ENCODE results near the gene WWOX.

Gene WWOX

DNA sequence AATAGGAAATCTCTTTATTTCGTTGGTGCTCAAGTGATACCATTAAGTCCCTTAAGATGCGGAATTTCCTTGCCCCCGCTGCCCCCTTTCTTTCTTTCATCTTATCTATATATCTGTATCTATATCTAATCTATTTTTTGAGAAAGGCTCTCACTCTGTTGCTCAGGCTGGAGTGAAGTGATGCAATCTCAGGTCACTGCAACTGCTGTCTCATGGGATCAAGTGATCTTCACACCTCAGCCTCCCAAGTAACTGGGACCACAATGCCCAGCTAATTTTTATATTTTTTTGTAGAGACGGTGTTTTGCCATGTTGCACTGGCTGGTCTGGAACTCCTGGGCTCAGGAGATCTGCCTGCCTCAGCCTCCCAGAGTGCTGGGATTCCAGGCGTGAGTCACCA, 693.5 kb downstream of the WWOX start:
- peaks cover 10% of the 10 kb centered on the region for H3K4me1 Mint-ChIP-seq
- H3K4me3 Mint-ChIP-seq: no peak overlapping the region

DNA sequence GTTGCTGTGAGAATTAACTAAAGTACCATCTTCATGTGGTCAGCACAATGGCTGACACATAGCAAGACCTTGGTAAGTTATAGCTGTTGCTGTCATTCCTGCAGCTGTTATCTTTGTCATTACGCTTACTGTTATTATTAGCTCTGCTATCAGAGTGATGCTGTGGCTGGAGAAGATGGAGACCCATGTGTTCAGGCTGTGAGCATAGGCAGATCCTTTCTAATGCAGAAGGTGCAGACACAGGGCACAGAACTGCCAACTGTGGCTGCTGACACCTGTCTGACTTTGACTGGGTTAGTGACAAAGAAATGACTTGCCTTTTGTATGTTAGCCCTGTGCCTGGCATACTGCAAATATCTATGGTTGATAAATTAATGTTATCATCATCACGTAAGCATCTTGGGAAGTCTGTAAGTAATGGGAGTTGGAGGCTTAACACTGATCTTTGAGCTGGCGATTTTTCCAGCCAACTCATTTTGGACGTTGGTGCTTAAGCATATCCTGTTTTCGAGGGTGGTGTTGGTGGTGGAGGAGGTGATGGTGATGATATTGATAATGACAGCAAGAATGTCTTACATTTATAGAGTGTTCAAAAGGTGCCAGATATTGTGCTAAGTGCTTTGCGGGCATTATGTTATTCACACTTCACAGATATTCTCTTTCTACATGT, 695.3 kb downstream of the WWOX start:
- no peak for DNase-seq
- Mint-ChIP-seq H3K4me3 (no peak overlapping the region), H3K27ac (peak overlapping the region in 1 of 2 donors; percentile 55)

More for the DNA sequence above, 693.5 kb downstream of the WWOX start:
- H3K27me3 Mint-ChIP-seq: no peaks in the 10 kb centered on the region
- ATAC-seq (no peak), DNase-seq (no peak)
- peak overlapping the region in 1 of 2 donors; percentile 83 for H3K27ac Mint-ChIP-seq
- no peaks in the 10 kb centered on the region for H3K9me3 Mint-ChIP-seq

DNA sequence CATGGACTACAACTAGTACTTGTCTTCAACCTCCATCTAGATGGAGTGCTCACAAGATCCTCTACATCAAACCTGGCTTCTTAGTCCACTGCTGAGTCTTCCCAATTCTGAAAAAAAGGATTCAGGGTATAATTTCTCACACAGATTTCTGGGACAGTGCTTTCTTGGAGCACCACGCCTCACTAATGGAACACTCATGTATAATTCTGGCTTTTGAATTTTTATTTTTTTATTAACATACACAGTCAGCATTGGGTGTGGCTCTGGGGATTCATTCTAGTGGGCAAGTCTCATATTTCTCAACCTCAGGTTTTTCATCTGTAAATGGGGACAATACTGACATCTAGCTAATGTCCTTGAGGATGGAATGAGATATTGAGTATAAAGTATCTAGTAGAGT, 696.0 kb downstream of the WWOX start:
- peaks cover 7% of the 10 kb centered on the region for H3K4me1 Mint-ChIP-seq
- no peak for ATAC-seq
- H3K27me3 Mint-ChIP-seq: no peaks in the 10 kb centered on the region
- DNase-seq: no peak
- H3K9me3 Mint-ChIP-seq: no peaks in the 10 kb centered on the region
- no peak overlapping the region for H3K4me3 Mint-ChIP-seq
- H3K27ac Mint-ChIP-seq: no peak overlapping the region

More for the DNA sequence above, 695.3 kb downstream of the WWOX start:
- no peak for ATAC-seq
- H3K27me3 Mint-ChIP-seq: no peaks in the 10 kb centered on the region
- H3K9me3 Mint-ChIP-seq: no peaks in the 10 kb centered on the region
- peaks cover 10% of the 10 kb centered on the region for H3K4me1 Mint-ChIP-seq

DNA sequence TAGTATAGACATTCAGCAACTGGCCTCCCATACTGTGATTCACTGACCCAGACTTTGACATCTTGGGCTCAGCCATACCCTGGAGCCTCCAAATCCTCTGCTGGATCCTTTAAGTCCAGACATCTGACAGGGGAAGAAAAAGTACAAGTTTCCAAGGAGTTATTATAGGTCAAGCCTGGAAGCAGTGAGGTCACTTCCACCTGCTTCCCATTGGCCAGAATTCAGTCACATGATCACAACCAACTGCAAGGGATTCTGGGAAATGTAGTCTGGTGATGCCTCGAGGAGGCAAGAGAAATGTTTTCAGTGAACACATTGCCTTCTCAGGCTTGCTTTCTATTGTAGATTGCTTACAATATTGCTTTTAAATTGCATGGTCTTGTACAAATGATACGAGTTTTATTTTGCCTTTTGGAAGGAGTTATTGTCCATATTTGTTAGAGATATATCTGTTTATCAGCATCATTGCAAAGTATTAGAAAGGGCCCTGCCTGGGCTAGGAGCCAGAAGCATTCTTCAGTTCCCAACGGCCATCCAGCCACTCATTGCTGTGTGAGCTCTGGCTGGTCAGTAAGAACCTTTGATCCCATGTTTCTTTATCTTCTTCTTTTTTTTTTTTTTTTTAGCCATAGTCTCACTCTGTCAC, 696.9 kb downstream of the WWOX start:
- ATAC-seq: no peak
- Mint-ChIP-seq H3K4me1 (no peaks in the 10 kb centered on the region), H3K9me3 (no peaks in the 10 kb centered on the region), H3K27me3 (no peaks in the 10 kb centered on the region), H3K4me3 (no peak overlapping the region), H3K27ac (no peak overlapping the region)
- no peak for DNase-seq

DNA sequence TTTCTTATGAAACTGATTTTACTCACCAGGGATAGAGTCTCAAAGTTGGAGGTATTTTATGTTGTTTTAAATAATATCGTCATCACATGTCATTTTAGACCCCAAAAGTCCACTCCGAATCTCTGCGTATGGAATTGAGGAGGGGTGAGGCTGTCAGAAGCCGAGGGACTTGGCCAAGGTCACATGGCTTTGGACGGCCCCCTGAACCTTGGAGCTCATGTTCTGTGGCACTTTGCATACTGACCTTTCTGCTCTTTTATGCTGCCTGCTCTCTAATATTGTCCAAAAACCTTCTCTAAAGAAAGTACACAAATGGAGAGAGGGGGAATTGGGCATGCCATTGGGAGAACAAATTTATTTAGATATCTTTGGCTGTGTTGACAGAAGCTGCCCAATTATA, 700.0 kb downstream of the WWOX start:
- no peaks in the 10 kb centered on the region for H3K9me3 Mint-ChIP-seq
- no peak overlapping the region for H3K4me3 Mint-ChIP-seq
- no peak overlapping the region for H3K27ac Mint-ChIP-seq
- ATAC-seq (no peak), DNase-seq (no peak)
- H3K4me1 Mint-ChIP-seq: no peaks in the 10 kb centered on the region
- no peaks in the 10 kb centered on the region for H3K27me3 Mint-ChIP-seq

DNA sequence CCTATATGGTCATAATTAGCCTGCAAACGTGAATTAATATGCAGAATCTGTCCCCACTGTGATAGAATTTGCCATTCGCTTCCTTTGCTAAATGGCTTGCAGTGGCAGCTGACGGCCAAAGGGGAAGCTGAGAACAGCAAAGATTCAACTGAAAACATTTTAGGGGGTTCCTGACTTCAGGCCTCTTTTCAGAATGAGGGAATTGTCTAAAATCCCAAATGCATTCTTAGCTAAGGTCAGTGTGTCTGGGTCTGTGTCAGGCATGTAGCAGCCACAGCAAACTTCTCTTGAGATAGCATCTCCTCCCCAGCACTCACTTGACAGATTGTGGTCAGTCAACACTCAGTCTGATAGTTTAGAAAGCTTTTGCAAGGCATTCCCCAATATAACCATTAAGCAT, 701.1 kb downstream of the WWOX start:
- no peaks in the 10 kb centered on the region for H3K27me3 Mint-ChIP-seq
- DNase-seq (no peak), ATAC-seq (no peak)
- H3K4me1 Mint-ChIP-seq: no peaks in the 10 kb centered on the region
- H3K9me3 Mint-ChIP-seq: peaks cover 0 to 3% of the 10 kb centered on the region in 2 donors
- H3K4me3 Mint-ChIP-seq: no peak overlapping the region
- H3K27ac Mint-ChIP-seq: no peak overlapping the region

DNA sequence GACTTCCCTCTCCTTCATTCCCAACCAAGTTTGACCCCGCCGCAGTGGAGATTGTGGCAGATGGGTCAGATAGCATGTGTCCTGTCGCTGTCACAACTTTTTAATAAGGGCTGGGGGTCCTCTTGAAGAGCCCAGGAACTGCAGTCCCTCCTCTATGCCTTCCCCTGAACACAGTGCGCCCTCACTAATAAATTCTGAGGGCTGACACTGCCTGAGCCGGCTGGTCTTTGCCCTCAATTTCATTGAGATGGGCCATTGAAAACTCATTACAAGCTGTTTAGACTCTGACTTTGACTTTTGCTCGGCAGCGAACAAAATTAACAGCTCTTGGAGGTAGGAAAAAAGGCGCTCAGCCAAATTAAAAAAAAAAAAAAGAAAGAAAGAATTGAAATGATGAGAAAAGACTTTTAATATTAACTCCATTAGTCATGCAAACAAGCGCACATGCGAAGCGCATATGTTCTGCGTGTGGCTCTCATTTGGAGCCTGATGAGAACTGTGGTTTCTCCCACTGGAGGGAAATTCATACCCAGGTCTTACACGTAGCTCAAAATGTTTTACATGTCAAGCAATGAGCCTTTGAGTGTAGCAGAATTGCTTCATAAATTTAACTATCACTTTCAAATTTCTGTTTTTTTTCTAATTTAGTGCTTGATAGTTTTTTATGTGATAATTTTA, 704.7 kb downstream of the WWOX start:
- no peak for DNase-seq
- Mint-ChIP-seq H3K27me3 (no peaks in the 10 kb centered on the region), H3K4me1 (no peaks in the 10 kb centered on the region), H3K9me3 (peaks cover 4 to 16% of the 10 kb centered on the region in 2 donors), H3K27ac (no peak overlapping the region), H3K4me3 (no peak overlapping the region)
- no peak for ATAC-seq

DNA sequence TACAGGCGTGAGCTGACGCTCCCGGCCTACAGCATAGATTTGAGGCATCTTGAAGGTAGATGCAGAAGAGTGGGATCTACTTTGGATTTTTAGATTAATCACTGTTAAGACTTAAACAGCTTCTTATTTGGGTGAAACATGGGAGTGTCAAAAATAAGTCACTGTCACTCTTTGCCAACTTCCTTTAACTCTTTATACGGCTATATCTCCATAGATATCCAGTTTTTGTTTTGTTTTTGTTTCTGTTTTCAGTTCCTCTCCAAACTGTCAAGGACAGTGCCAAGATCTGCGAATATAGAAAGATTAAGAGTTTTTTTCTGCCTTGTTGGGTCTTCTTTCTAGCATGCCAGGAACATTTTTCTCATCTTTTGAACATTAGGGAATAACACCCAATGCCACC, 706.1 kb downstream of the WWOX start:
- ATAC-seq (no peak), DNase-seq (no peak)
- H3K27ac Mint-ChIP-seq: no peak overlapping the region
- H3K27me3 Mint-ChIP-seq: no peaks in the 10 kb centered on the region
- no peak overlapping the region for H3K4me3 Mint-ChIP-seq
- H3K9me3 Mint-ChIP-seq: peaks cover 4 to 16% of the 10 kb centered on the region in 2 donors
- no peaks in the 10 kb centered on the region for H3K4me1 Mint-ChIP-seq

DNA sequence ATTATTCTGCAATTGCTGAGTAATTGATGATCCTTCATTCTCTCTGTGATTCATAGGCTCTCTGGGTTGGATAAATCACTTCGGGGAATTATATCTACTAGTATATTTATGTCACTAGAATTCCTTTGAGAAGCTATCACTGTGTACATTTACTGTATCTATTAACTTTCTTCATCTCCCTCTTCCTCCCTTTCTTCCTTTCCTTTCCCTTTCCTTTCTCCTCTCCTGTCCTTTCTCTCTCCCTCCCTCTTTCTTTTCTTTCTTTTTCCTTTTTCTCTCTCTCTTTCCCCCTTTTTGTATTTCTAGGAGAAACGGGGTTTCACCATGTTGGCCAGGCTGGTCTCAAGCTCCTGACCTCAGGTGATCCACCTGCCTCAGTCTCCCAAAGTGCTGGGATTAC, 711.8 kb downstream of the WWOX start:
- Mint-ChIP-seq H3K27me3 (no peaks in the 10 kb centered on the region), H3K27ac (no peak overlapping the region), H3K4me3 (no peak overlapping the region), H3K4me1 (no peaks in the 10 kb centered on the region), H3K9me3 (peaks cover 4 to 7% of the 10 kb centered on the region in 2 donors)
- ATAC-seq (no peak), DNase-seq (no peak)

DNA sequence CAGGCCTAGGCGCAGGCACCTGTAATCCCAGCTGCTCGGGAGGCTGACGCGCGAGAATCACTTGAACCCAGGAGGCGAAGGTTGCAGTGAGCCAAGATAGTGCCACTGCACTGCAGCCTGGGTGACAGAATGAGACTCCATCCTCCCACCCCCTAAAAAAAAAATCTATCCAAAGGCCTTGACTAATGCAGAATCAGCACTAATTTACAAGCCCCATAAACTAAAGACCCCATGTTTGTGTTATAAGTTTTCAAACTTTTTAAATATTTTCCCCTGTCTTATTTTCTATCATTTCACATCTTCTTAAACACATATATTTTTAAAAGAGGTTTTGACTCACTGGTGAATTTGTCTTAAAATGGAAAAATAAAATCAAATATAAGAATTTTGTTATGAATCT, 713.1 kb downstream of the WWOX start:
- no peaks in the 10 kb centered on the region for H3K27me3 Mint-ChIP-seq
- no peak overlapping the region for H3K4me3 Mint-ChIP-seq
- DNase-seq (no peak), ATAC-seq (no peak)
- H3K9me3 Mint-ChIP-seq: peaks cover 4 to 7% of the 10 kb centered on the region in 2 donors
- peak overlapping the region in 1 of 2 donors; percentile 80 for H3K27ac Mint-ChIP-seq
- H3K4me1 Mint-ChIP-seq: no peaks in the 10 kb centered on the region

DNA sequence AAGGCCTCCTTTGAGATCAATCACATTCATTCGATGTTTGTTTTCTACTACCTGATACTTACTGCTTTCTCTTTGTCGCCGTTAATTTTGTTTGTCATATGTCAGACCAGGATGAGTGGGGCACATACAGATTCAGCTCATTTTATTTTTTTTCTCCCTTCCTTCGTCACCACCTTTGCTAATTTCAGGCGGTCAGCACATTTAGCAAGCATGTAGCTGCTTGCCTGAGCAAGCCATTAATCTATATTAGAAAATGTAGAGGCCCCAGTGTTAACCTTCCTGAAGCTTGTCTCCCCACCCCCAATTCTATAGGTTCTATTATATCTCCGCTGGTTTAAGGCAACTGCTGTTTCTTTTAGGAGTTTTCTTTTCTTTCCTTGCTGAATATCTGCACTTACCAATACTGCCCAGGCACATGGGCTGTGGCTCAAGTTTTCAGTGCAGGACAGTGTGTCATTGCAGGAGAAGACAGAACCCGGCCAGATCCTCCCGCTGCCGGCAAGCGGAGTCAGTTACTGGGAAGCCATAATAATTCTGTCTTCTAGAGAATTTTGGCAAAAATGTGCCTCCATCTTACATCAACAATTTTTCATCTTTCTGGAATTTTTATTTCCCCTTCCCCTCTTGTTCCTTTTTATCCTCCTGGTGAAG, 714.3 kb downstream of the WWOX start:
- H3K27me3 Mint-ChIP-seq: no peaks in the 10 kb centered on the region
- H3K9me3 Mint-ChIP-seq: no peaks in the 10 kb centered on the region
- no peaks in the 10 kb centered on the region for H3K4me1 Mint-ChIP-seq
- H3K27ac Mint-ChIP-seq: no peak overlapping the region
- no peak for DNase-seq
- no peak for ATAC-seq
- no peak overlapping the region for H3K4me3 Mint-ChIP-seq

DNA sequence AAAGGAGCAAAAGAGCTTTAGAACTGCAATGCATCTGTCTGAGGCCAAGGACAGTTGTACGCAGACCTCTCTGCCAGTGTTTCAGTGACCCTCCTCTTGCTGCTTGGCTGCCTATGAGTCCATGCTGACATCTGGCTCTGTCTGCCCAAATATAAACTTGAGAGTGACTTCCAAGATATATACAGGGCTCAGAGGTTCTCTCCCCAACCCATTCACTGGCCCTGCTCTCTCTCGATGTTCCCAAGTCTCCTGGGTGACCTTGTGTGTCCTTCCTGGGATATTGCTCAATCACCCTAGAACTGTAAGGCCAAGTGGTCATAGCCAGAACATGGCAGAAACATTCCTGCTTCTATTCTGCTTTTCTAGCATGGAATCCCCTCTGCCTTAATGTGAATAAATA, 716.3 kb downstream of the WWOX start:
- DNase-seq (no peak), ATAC-seq (no peak)
- H3K9me3 Mint-ChIP-seq: no peaks in the 10 kb centered on the region
- no peaks in the 10 kb centered on the region for H3K4me1 Mint-ChIP-seq
- no peaks in the 10 kb centered on the region for H3K27me3 Mint-ChIP-seq
- H3K27ac Mint-ChIP-seq: no peak overlapping the region
- no peak overlapping the region for H3K4me3 Mint-ChIP-seq

DNA sequence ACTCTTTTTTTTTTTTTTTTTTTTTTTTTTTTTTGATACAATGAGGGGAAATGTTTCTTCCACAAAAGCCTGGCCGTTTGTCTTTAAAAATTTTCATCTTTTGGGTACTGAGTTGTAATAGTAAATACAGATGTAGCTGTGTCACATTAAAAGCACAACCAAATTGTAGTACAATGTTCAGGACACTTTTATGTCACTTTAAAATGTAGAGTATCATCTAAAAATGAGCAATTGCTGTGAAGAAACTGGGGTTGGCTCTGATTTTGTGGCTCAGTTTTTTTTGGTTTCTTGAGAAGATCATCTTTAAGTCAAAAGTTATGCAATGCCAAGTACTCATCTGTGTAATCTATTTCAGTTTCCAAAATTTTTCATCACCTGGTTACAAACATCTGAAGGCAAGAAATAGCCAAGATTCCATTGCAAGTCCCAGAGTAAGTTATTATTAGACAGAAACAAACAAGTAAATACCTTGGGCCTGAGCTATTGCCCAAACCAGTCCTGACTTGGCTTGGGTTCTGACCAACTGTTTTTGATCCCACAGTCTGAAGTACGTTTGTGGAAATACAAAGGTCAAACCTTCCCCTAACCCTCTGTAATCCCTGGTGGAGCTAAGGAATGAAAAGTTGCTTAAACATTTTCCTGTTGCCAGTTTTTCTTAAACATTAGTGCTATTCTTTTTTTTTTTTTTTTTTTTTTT, 717.2 kb downstream of the WWOX start:
- Mint-ChIP-seq H3K4me3 (no peak overlapping the region), H3K9me3 (no peaks in the 10 kb centered on the region), H3K27me3 (no peaks in the 10 kb centered on the region), H3K27ac (no peak overlapping the region), H3K4me1 (no peaks in the 10 kb centered on the region)
- ATAC-seq (no peak), DNase-seq (no peak)

DNA sequence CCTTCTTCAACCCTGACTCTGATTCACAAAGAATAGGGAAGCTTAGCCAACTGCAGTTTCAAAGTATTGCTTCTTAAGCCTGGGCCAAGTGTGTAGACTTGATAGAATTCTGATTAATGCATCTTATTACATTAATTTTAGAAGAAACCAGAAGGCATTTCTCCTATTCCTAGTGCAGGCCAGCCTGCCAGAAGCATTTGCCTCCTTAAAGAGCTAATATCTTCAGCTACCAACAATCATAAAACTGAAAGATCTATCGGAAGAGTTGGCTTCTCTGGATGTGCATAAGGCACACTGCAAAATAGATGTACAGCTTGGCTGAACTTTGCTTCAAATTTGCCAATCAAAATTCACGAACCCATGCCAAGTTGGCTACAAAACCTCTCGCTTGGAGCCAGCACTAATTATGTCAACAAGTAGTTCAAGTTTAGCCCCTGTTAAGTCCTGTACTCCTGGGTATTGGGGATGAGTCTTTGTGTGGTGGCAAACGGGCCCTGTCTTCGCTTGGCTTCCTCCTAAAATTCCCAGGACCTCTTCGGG, 717.8 kb downstream of the WWOX start:
- H3K27ac Mint-ChIP-seq: no peak overlapping the region
- ATAC-seq: no peak
- no peaks in the 10 kb centered on the region for H3K9me3 Mint-ChIP-seq
- H3K4me1 Mint-ChIP-seq: no peaks in the 10 kb centered on the region
- H3K4me3 Mint-ChIP-seq: no peak overlapping the region
- no peaks in the 10 kb centered on the region for H3K27me3 Mint-ChIP-seq
- DNase-seq: no peak

DNA sequence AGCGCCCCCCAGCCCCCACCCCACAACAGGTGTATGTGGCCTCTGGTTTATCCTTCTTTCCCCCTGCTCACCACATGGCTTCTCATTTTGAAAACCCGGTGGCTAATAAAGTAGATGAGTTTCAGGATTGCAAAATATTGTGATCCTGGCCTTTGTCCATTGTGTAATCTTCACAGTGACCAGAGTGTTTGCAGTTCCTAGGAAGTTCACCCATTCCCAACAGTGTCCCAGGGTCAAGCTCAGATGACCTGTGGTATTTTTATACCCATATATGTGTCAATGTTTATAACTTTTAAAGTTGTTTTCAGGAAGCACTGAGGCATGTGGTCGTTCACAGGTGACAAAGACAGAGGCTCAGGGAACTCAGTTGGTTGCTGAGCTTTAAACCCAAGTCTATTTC, 721.9 kb downstream of the WWOX start:
- Mint-ChIP-seq H3K4me3 (no peak overlapping the region), H3K27me3 (no peaks in the 10 kb centered on the region), H3K27ac (no peak overlapping the region), H3K4me1 (no peaks in the 10 kb centered on the region), H3K9me3 (peaks cover 0 to 7% of the 10 kb centered on the region in 2 donors)
- no peak for ATAC-seq
- DNase-seq: no peak

All from stimulated activated naive CD8-positive, alpha-beta T cell treated with anti-CD3 and anti-CD28 coated beads, Interleukin-15, amount 100 ng/mL, for 72 hours (primary cell).